ENCODE data around the gene ZFAND2B. TPM values are rescaled to one million over a fixed set of nuclear protein-coding genes. Genes with fewer than 3 reads are reported as not detected.
"Not testable (repeated sequence)": the region's sequence is repeated elsewhere in the genome, so short reads cannot be mapped to it uniquely, and the experiment has no call there.

ZFAND2B gene
- total RNA-seq, 3 donors from 2014 or later: 43.6 to 52.0 (median 45.0) TPM

DNA sequence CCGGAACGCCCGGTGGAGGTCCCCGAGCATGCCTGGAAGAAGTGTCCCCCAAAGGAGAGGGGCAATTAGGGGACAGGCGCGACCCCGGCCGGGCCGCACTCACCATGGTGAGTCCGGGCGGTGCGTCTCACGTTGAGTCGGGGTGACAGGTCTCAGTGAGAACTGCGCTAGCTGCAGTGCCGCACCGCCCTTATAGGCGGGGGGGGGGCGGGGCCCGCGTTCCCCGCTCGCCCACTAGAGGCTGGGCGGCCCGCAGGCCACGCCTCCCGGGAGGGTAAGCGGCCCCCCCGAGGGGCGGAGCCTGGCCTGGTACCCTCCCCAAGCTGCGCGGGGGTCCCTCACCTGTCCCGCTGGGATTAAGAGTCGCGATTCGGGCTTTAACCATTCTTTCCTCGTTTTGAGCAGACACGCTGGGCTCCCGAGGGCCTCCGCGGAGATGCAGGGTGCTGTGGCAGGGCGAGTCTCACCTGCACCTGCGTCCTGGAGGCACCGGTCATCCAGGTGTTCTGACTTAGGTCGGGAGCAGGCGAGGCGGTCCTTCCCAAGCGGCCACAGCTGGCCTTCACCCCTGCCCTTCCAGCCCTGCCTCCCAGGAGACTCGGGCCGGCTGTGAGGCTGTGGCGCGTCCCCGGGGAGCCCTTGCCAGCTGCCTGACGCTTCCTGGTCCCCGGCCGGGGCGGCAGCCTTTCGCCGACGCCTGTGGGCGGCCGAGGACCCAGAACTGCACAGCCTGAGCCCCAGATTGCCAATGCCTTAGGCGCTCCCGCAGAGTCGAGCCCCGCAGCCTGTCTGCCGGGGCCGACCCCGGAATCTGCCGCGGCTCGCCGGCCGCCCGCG is 47.4 kb downstream of the ZFAND2B start, which contains the start of gene TUBA4A:
TUBA4A (minus strand) TSS at position 166 of the 837 bp plus-strand sequence; CDS start at position 106, 60 bp downstream.
- TF ChIP-seq POLR2AphosphoS5 (IDR thresholded peaks at IDR 0.05): peak; percentile 65 to 86 (median 67)
- peak in 2 of 3 donors; percentile 25 to 27 for TF ChIP-seq CTCF (IDR thresholded peaks at IDR 0.05)
- peak; percentile 83 for TF ChIP-seq POLR2A (IDR thresholded peaks at IDR 0.05)
- intact Hi-C loops (cut with DNase I; ENCODE audit: low total_unique reads): no loop called here
- Histone ChIP-seq H3K27me3 (no peaks in the 10 kb centered on the region), H3K9me3 (no peaks in the 10 kb centered on the region), H3K36me3 (no peaks in the 10 kb centered on the region), H3K4me3 (peak within 1 kb of the TSS; percentile 55 to 76 (median 69)), H3K4me1 (peaks cover 11% of the 10 kb centered on the region in 2 donors), H3K27ac (peak within 1 kb of the TSS; percentile 93 to 98)
- peak; percentile 85 for DNase-seq (ENCODE audit: low spot score in 2 of 2)

GRCh38 chr2:219254590-219255201 is 48.1 kb downstream of the ZFAND2B start:
- Histone ChIP-seq H3K27me3 (no peaks in the 10 kb centered on the region), H3K27ac (peak overlapping the region; percentile 93 to 98), H3K9me3 (no peaks in the 10 kb centered on the region), H3K4me1 (peaks cover 9 to 11% of the 10 kb centered on the region in 2 donors), H3K36me3 (no peaks in the 10 kb centered on the region), H3K4me3 (peak overlapping the region; percentile 55 to 76 (median 69))
- DNase-seq (ENCODE audit: low spot score in 2 of 2): no peak
- TF ChIP-seq POLR2A (IDR thresholded peaks at IDR 0.05) (no peak), CTCF (IDR thresholded peaks at IDR 0.05) (no peak)
- intact Hi-C loops (cut with DNase I; ENCODE audit: low total_unique reads): no loop called here

DNA sequence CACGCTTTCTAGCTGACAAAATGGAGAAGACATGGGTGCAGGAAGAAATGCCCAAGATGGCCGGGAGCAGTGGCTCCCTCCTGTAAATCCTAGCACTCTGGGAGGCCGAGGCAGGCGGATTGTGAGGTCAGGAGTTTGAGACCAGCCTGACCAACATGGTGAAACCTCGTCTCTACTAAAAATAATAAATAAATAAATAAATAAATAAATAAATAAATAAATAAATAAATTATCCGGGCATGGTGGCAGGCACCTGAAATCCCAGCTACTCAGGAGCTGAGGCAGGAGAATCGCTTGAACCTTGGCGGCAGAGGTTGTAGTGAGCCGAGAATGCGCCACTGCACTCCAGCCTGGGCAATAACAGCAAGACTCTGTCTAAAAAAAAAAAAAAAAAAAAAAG is 52.4 kb downstream of the ZFAND2B start:
- H3K27ac ChIP-seq; DNase-seq (ENCODE audit: low spot score in 2 of 2); H3K4me3 ChIP-seq; H3K27me3 ChIP-seq; H3K36me3 ChIP-seq; intact Hi-C loops (cut with DNase I; ENCODE audit: low total_unique reads); H3K4me1 ChIP-seq; H3K9me3 ChIP-seq: not testable (repeated sequence)

Other genes with a start within 250 kb of the ZFAND2B start
- gene CDK5R2, start 247.1 kb upstream of the ZFAND2B start, total RNA-seq: not detected
- not detected for gene FEV, start 221.6 kb upstream of the ZFAND2B start, total RNA-seq
- gene CRYBA2, start 213.4 kb upstream of the ZFAND2B start, total RNA-seq: not detected
- under 1 TPM in 1 of 3 donors, not detected in 2; 0.33 TPM for gene CFAP65, start 165.3 kb upstream of the ZFAND2B start, total RNA-seq
- gene IHH, start 145.9 kb upstream of the ZFAND2B start, total RNA-seq: under 1 TPM in 2 of 3 donors, not detected in 1; 0.16 to 0.66 TPM
- 10 to 100 TPM; 13.4 to 19.8 (median 17.6) TPM for gene NHEJ1, start 46.0 kb upstream of the ZFAND2B start, total RNA-seq
- 1 to 10 TPM in 2 of 3 donors, under 1 TPM in 1; 0.48 to 3.4 (median 2.0) TPM for gene SLC23A3, start 36.8 kb upstream of the ZFAND2B start, total RNA-seq
- gene CNPPD1, start 29.9 kb upstream of the ZFAND2B start, total RNA-seq: 10 to 100 TPM; 37.0 to 60.3 (median 37.2) TPM
- 10 to 100 TPM; 58.7 to 79.7 (median 66.3) TPM for gene RETREG2, start 28.5 kb upstream of the ZFAND2B start, total RNA-seq
- gene ABCB6, start 12.2 kb downstream of the ZFAND2B start, total RNA-seq: 10 to 100 TPM; 14.5 to 26.9 (median 18.9) TPM
- 10 to 100 TPM; 35.6 to 44.5 (median 37.0) TPM for gene ATG9A, start 22.9 kb downstream of the ZFAND2B start, total RNA-seq
- gene ANKZF1, start 23.0 kb downstream of the ZFAND2B start, total RNA-seq: 100 to 1,000 TPM in 1 of 3 donors, 10 to 100 TPM in 2; 29.3 to 101 (median 67.8) TPM
- 10 to 100 TPM; 10.2 to 15.7 (median 11.8) TPM for gene GLB1L, start 38.7 kb downstream of the ZFAND2B start, total RNA-seq
- 10 to 100 TPM; 13.1 to 18.1 (median 16.4) TPM for gene STK16, start 38.7 kb downstream of the ZFAND2B start, total RNA-seq
- under 1 TPM in 1 of 3 donors, not detected in 2; 0.16 TPM for gene TUBA4B, start 46.5 kb downstream of the ZFAND2B start, total RNA-seq
- 10 to 100 TPM in 2 of 3 donors, 1 to 10 TPM in 1; 5.4 to 73.3 (median 48.8) TPM for gene TUBA4A, start 47.1 kb downstream of the ZFAND2B start, total RNA-seq
- 10 to 100 TPM; 49.9 to 88.3 (median 59.0) TPM for gene DNAJB2, start 72.6 kb downstream of the ZFAND2B start, total RNA-seq
- under 1 TPM in 2 of 3 donors, not detected in 1; 0.33 to 0.44 TPM for gene PTPRN, start 102.6 kb downstream of the ZFAND2B start, total RNA-seq
- gene RESP18, start 126.0 kb downstream of the ZFAND2B start, total RNA-seq: not detected
- 10 to 100 TPM; 49.8 to 81.9 (median 79.0) TPM for gene DNPEP, start 181.1 kb downstream of the ZFAND2B start, total RNA-seq
- gene DES, start 211.6 kb downstream of the ZFAND2B start, total RNA-seq: 10 to 100 TPM; 17.1 to 29.6 (median 29.5) TPM
- 10 to 100 TPM in 2 of 3 donors, under 1 TPM in 1; 0.32 to 36.6 (median 21.0) TPM for gene SPEG, start 228.1 kb downstream of the ZFAND2B start, total RNA-seq